Measurements from ENCODE around the gene MT1F. TPM values are rescaled to one million over a fixed set of nuclear protein-coding genes. Genes with fewer than 3 reads are reported as not detected.

Gene MT1F
- total RNA-seq (2014; rRNA removed; shearing (Covaris generic)) = 11.8 and 13.4 TPM in 2 replicates

DNA sequence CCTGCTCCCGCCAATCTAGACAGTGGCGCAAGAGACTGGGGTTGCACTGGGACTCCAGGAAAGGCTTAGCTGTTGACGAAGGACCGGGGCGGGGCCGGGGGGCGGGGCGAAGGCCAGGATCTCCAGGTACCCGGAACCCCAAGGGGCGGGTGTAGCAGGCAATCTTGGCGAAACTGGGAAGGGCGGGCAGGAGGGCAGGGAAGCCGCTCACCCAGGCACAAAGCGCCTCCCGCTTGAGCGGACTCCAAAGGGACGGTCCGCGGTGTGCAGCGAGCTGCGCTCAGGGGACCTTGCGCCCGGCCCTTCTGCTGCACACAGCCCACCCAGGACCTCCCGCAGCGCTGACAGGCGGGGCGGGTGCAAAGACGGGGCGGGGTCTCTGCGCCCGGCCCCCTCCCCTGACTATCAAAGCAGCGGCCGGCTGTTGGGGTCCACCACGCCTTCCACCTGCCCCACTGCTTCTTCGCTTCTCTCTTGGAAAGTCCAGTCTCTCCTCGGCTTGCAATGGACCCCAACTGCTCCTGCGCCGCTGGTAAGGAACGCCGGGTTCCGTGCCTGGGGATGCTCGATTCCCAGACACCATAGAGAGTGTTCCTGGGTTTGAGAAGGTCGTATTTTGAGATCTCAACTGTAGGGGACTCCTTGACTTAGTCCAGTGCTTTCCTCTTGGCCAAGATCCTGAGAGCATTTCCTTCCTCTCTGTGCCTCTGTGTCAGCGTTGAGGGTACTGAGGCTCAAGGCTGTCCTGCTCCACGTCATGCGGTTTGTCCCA is at the start of gene MT1F:
Gene MT1F (plus strand): TSS at position 405 of the 772 bp plus-strand sequence. CDS start 100 bp downstream, at position 505.
- peak; percentile 96 for DNase-seq
- peak within 1 kb of the TSS; percentile 66 for H3K4me3 ChIP-seq (ENCODE audit: insufficient read depth, low read depth, low read length)
- H3K36me3 ChIP-seq (replicated peaks; ENCODE audit: control insufficient read depth, insufficient read depth, low read length) = no peaks in the 10 kb centered on the region
- H3K27me3 ChIP-seq (ENCODE audit: control insufficient read depth, insufficient read depth, low read length) = peaks cover 57% of the 10 kb centered on the region

DNA sequence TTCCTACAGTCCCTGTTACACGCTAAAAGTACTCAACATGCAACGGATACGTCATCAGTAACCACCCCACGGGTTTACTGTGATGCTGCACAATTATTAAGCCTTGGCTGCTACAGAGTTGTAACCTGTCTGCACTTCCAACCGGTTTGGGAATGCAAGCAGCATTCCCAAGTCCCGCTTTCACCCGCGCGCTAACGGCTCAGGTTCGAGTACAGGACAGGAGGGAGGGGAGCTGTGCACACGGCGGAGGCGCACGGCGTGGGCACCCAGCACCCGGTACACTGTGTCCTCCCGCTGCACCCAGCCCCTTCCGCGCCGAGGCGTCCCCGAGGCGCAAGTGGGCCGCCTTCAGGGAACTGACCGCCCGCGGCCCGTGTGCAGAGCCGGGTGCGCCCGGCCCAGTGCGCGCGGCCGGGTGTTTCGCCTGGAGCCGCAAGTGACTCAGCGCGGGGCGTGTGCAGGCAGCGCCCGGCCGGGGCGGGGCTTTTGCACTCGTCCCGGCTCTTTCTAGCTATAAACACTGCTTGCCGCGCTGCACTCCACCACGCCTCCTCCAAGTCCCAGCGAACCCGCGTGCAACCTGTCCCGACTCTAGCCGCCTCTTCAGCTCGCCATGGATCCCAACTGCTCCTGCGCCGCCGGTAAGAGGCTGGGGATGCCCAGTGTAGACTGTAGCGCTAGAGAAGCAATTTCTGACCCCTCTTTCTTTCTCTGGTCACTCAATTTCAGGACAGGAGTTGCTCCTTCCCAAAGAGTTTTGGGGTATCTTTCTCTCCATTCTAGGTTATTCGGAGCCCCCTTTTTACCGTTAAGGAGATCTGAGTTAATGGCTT is 49.5 kb upstream of the MT1F start, which contains the start of gene MT2A:
Gene MT2A (plus strand): TSS at position 542 of the 833 bp plus-strand sequence. CDS start 72 bp downstream, at position 614.
- Histone ChIP-seq H3K4me3 (ENCODE audit: insufficient read depth, low read depth, low read length) (peak within 1 kb of the TSS; percentile 38), H3K36me3 (replicated peaks; ENCODE audit: control insufficient read depth, insufficient read depth, low read length) (no peaks in the 10 kb centered on the region), H3K27me3 (ENCODE audit: control insufficient read depth, insufficient read depth, low read length) (peaks cover 36% of the 10 kb centered on the region)
- peak; percentile 94 for DNase-seq

DNA sequence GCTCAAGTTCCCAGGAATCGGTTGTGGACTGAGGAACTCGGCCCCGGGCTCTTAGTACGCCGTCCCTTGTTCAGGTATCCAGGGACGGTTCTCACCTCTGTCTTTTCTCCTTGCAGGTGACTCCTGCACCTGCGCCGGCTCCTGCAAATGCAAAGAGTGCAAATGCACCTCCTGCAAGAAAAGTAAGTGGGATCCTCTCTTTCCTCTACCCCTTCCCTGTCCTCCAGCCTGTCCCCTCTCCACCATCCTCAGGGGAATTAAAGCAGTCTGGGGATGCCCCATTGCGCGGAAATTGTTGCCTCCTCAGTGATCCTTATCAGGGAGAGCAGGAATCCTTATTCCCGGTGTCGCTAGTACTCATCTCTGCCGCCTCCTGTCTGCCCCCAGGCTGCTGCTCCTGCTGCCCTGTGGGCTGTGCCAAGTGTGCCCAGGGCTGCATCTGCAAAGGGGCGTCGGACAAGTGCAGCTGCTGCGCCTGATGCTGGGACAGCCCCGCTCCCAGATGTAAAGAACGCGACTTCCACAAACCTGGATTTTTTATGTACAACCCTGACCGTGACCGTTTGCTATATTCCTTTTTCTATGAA is 48.8 kb upstream of the MT1F start:
- peak overlapping the region; percentile 38 for H3K4me3 ChIP-seq (ENCODE audit: insufficient read depth, low read depth, low read length)
- no peak for DNase-seq
- no peaks in the 10 kb centered on the region for H3K36me3 ChIP-seq (replicated peaks; ENCODE audit: control insufficient read depth, insufficient read depth, low read length)
- H3K27me3 ChIP-seq (ENCODE audit: control insufficient read depth, insufficient read depth, low read length) = peaks cover 36% of the 10 kb centered on the region

DNA sequence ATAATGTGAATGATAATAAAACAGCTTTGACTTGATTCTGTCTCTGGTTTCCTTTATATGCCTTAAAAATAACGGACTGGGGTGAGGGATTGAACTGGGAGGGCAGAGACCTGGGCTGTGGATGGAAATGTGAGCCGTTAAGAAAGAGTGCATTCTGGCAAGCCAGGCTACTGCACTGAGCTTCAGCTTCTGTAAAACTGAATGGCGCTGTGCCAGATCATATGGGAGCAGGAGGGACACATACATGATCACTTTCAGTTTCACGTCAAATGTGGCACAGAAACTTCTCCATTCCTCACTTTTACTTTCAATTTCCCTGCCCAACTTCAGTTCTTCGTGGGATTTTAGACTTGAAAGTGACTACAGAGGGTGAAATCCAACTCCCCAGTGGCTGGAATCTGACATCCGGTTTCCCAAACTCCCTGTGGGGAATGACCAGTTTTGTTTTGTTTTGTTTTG is 48.3 kb upstream of the MT1F start:
- H3K4me3 ChIP-seq (ENCODE audit: insufficient read depth, low read depth, low read length) = no peak overlapping the region; the same call in 1 of the 2 replicates
- DNase-seq = peak; percentile 59
- peaks cover 38% of the 10 kb centered on the region for H3K27me3 ChIP-seq (ENCODE audit: control insufficient read depth, insufficient read depth, low read length)
- no peaks in the 10 kb centered on the region for H3K36me3 ChIP-seq (replicated peaks; ENCODE audit: control insufficient read depth, insufficient read depth, low read length)

DNA sequence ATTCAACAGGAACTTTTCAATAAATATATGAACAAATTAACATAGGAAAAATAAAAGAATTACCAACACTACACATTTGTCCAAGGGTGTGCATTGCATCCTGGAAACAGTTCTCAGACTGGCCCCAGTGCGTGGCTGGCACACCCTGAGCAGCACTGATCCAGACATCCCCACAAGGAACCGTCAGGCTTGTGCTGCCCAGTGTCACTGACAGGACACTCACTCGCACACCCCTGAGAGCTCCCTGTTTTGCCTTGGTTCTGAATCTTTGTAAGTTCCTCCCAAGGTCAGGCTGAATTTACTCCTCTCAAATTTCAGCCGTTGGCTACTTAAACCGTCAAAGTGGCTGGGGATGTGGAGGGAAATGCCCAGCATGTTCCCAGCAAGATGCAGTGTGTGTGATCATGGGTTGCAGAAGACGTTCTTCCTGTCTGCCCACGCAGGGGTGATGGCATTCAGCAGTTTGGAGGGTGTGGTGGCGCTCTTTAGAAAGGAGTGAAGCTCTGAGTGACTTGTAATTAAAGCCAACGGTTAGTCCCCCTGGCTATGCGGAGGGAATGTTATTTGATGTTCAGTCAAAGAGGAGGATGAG is 47.6 kb upstream of the MT1F start:
- Histone ChIP-seq H3K27me3 (ENCODE audit: control insufficient read depth, insufficient read depth, low read length) (peaks cover 43% of the 10 kb centered on the region), H3K36me3 (replicated peaks; ENCODE audit: control insufficient read depth, insufficient read depth, low read length) (no peaks in the 10 kb centered on the region)
- no peak for DNase-seq

DNA sequence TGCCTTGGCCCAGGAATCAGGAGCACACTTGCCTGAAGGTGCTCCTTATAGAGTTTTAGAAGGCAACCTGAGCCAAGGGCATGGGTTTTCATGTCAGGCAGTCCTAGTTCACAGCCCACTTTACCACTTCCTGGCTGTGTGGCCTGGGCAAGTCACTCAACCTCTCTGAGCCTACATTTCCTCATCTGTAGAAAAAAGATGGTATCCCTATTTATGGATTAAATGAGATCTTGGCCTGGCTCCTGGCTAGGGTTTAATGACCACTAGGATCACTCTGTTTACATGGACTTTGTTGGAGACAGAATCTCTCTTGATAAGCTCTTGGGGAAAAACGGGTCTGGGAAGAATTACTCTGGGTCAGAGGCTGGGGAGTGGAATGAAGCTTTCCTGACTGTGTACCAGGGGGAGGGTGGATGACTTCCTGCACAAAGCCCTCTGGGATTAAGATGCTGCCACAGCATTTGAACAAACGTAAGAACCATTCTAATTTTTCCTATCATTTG is 47.1 kb upstream of the MT1F start:
- DNase-seq = no peak
- peaks cover 44% of the 10 kb centered on the region for H3K27me3 ChIP-seq (ENCODE audit: control insufficient read depth, insufficient read depth, low read length)

More for the DNA sequence above, 47.6 kb upstream of the MT1F start:
- no peak overlapping the region for H3K4me3 ChIP-seq (ENCODE audit: insufficient read depth, low read depth, low read length)

DNA sequence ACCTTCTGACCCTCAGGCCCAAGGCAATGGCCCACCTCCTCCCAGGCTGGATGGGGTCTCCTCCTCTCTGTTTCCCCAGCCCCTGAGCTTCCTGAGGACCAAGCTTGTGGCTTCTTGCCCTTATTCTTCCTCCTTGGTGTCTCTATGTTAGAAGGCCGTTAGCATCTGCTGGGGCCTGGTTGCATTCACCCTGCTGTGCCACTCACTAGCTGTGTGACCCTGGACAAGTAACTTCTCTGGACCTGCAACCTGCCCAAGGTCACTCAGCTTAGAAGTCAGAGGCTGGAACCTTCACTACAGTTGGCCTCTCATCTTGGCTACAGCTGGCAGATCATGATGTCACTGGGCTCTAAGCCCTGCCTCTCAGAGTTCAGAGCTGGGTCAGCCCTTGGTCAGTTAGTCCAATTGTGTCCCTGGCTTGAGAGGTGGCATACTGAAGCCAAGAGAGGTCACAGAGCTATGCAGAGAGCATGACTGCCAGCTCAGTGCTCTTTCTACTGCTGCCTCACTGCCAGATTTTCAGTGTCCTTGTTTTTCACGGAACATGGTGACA is 46.4 kb upstream of the MT1F start:
- no peak overlapping the region for H3K4me3 ChIP-seq (ENCODE audit: insufficient read depth, low read depth, low read length)
- no peaks in the 10 kb centered on the region for H3K36me3 ChIP-seq (replicated peaks; ENCODE audit: control insufficient read depth, insufficient read depth, low read length)
- DNase-seq = no peak
- H3K27me3 ChIP-seq (ENCODE audit: control insufficient read depth, insufficient read depth, low read length) = peaks cover 49% of the 10 kb centered on the region

More for the DNA sequence above, 47.1 kb upstream of the MT1F start:
- Histone ChIP-seq H3K4me3 (ENCODE audit: insufficient read depth, low read depth, low read length) (no peak overlapping the region), H3K36me3 (replicated peaks; ENCODE audit: control insufficient read depth, insufficient read depth, low read length) (no peaks in the 10 kb centered on the region)

DNA sequence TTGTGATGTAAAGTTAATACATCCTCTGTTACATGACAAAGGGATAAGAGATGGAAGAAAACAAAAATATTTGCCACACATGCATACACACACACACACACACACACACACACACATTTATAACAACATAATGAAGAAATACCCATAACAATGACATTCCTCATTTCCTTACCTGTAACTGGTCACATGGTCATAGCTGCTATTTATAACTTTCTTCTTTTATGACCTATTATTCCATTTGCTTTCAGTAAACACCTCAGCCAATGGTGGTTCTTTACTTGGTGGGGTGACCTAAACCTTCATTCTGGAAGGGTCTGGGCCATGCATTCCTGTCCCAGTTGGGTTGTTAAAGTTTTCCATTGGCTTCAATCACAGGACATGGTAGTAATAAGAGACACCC is 44.1 kb upstream of the MT1F start:
- no peak overlapping the region for H3K4me3 ChIP-seq (ENCODE audit: insufficient read depth, low read depth, low read length)
- no peak for DNase-seq
- H3K27me3 ChIP-seq (ENCODE audit: control insufficient read depth, insufficient read depth, low read length) = peaks cover 63% of the 10 kb centered on the region
- H3K36me3 ChIP-seq (replicated peaks; ENCODE audit: control insufficient read depth, insufficient read depth, low read length) = no peaks in the 10 kb centered on the region

DNA sequence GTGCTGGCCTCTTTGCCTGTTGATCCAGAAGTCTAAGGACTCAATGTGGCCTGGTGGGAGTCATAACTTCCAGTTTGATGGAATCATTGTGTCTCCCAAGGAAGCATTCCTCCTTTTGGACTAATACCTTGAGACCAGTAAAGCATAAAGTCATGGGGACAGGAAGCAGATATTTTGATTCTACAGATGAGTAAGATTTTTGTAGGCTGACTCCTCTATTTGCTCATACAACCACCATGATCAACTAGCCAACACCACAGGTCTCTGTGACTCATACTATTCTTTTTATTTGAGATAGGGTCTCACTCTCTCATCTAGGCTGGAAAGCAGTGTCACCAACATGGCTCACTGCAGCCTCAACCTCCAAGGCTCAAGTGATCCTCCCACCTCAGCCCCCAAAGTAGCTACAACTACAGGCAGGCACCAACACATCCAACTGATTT is 43.2 kb upstream of the MT1F start:
- Histone ChIP-seq H3K27me3 (ENCODE audit: control insufficient read depth, insufficient read depth, low read length) (peaks cover 63% of the 10 kb centered on the region), H3K36me3 (replicated peaks; ENCODE audit: control insufficient read depth, insufficient read depth, low read length) (no peaks in the 10 kb centered on the region), H3K4me3 (ENCODE audit: insufficient read depth, low read depth, low read length) (no peak overlapping the region)
- DNase-seq = no peak

DNA sequence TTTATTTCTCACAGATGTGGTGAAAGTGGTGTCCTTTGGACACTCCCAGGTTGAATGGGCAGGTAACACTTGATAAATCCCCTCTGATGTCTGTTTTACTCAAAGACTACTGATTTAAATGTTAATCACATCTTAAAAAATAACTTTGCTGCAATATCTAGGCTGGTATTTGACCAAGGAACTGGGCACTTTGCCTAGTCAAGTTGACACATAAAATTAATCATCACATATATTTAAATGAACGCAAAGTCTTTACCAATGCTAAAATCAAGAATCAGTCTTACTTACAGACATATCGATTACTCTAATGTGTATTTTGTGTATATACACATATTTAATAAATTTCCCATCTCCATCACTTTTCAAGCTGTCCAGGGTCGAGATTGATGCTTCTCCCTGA is 42.4 kb upstream of the MT1F start:
- DNase-seq = no peak
- peaks cover 60% of the 10 kb centered on the region for H3K27me3 ChIP-seq (ENCODE audit: control insufficient read depth, insufficient read depth, low read length)
- H3K36me3 ChIP-seq (replicated peaks; ENCODE audit: control insufficient read depth, insufficient read depth, low read length) = no peaks in the 10 kb centered on the region

DNA sequence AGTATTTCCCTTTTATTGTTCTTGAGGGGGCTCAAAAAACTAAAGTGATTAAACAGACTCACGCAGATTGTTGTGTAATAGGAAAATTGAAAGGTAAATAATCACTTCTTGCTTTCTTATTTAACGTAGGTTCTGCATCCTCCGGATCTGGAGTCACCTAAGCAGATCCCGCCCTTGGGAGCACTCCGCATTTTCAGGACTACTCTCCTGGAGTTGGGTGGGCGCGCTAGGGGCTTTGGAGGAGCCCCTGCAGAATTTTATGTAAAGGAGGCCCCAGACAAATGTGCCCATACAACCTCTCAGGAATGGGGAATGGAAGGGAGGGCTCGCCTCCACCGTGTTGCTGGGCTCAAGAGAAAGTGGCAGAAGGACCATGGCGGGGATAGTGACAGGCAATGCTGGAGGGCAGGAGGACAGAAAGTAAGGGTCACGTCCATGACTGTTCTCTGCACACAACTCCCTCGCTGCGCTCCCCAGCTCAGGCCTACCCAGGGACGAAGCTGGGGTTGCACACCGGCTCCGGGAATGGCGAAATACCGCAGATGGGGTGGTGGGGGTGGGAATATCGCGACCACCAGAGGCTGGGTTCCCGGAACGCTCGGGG is 41.0 kb upstream of the MT1F start:
- Histone ChIP-seq H3K4me3 (ENCODE audit: insufficient read depth, low read depth, low read length) (peak overlapping the region; percentile 53), H3K27me3 (ENCODE audit: control insufficient read depth, insufficient read depth, low read length) (peaks cover 50% of the 10 kb centered on the region), H3K36me3 (replicated peaks; ENCODE audit: control insufficient read depth, insufficient read depth, low read length) (no peaks in the 10 kb centered on the region)
- DNase-seq = no peak

More for the DNA sequence above, 42.4 kb upstream of the MT1F start:
- no peak overlapping the region for H3K4me3 ChIP-seq (ENCODE audit: insufficient read depth, low read depth, low read length)

DNA sequence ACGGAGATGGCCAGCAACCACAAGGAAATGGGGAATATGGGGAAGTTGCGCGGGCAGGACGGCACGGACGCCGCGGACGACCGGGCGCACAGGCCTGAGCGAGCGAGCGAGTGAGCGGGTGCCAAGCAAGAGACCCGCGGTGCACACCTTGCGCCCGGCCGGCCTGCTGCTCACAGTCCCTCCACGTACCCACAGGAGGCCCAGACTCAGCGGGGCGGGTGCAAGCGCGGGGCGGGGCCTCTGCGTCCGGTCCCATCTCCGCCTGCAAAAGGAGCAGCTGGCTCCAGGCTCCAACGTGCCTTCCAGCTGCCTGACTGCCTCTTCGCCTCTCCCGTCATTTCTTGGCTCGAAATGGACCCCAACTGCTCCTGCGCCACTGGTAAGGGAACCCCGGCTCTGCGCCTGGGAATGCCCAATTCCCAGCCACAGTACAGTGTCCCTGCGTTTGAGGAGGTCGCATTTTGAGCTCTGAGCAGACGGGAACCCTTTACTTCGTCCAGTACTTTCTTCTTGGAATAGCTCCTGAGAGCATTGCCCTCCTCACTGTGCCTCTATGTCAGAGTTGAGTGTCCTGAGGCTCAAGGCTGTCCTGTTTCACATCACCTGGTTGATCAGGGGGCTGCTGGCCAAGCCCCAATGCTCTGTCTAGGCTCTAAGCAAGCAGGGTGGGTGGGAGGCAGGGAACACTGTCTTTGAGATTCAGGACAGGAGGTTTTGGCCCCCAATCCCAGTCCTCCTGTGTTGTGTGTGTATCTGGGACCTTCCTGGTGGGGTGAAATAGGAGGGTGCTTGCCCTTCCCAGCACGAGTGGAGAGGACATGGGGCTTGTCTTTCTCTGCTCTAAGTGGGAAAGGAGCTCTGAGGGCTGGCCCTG is 40.3 kb upstream of the MT1F start:
- peak; percentile 74 for DNase-seq
- Histone ChIP-seq H3K4me3 (ENCODE audit: insufficient read depth, low read depth, low read length) (peak overlapping the region; percentile 53), H3K36me3 (replicated peaks; ENCODE audit: control insufficient read depth, insufficient read depth, low read length) (no peaks in the 10 kb centered on the region), H3K27me3 (ENCODE audit: control insufficient read depth, insufficient read depth, low read length) (peaks cover 50% of the 10 kb centered on the region)

DNA sequence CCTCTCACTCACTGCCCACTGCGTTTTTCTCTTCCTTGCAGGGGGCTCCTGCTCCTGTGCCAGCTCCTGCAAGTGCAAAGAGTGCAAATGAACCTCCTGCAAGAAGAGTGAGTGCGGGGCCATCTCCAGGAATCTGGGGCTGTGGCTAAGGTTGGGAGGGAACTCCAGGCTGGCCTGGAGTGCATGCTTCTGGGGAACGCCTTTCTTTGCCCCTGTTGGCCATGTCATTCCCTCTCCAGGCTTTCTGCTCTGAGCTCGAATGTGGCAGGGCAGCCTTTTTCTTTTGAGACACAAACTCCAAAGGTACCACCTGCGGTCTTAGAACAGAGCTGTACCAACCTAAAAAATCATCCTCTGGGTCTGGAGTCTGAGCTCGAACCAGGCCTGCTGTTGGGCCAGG is 39.6 kb upstream of the MT1F start:
- no peak for DNase-seq
- Histone ChIP-seq H3K27me3 (ENCODE audit: control insufficient read depth, insufficient read depth, low read length) (peaks cover 54% of the 10 kb centered on the region), H3K4me3 (ENCODE audit: insufficient read depth, low read depth, low read length) (no peak overlapping the region), H3K36me3 (replicated peaks; ENCODE audit: control insufficient read depth, insufficient read depth, low read length) (no peaks in the 10 kb centered on the region)
